ENCODE data around the gene KLHL29.

Gene KLHL29

DNA sequence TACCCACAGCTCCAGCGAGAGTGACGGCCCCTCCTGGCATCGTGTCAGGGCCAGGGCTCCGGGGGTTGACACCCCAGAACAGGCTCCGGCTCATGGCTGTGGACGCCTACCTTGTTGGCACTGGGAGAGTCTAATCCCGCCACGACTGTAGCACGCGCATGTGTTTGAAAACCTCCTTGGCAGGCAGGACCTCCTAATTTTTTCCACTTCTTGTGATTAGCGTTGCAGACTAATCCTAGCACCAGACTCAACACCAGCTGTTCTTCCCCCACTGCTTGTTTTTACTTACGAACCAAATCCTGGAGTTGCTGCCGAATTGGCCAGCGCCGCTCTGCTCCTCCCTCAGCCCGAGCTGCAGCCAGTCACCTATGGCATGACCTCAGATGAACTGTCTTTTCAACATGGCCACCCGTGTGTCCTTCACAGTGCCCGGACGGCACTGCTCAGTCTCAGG lies 110.7 kb downstream of the KLHL29 start:
- no peak for TF ChIP-seq EZH2phosphoT487 (IDR thresholded peaks at IDR 0.05; ENCODE audit: borderline replicate concordance, low read length)
- TF ChIP-seq, protein P1, sequence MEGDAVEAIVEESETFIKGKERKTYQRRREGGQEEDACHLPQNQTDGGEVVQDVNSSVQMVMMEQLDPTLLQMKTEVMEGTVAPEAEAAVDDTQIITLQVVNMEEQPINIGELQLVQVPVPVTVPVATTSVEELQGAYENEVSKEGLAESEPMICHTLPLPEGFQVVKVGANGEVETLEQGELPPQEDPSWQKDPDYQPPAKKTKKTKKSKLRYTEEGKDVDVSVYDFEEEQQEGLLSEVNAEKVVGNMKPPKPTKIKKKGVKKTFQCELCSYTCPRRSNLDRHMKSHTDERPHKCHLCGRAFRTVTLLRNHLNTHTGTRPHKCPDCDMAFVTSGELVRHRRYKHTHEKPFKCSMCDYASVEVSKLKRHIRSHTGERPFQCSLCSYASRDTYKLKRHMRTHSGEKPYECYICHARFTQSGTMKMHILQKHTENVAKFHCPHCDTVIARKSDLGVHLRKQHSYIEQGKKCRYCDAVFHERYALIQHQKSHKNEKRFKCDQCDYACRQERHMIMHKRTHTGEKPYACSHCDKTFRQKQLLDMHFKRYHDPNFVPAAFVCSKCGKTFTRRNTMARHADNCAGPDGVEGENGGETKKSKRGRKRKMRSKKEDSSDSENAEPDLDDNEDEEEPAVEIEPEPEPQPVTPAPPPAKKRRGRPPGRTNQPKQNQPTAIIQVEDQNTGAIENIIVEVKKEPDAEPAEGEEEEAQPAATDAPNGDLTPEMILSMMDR (IDR thresholded peaks at IDR 0.05; ENCODE audit: low read depth, low read length, poor library complexity, severe bottlenecking): no peak
- Histone ChIP-seq H3K27me3 (ENCODE audit: control insufficient read depth, low read length) (0 out of 2 replicates have a peak, but pooled peaks cover 3% of the 10 kb centered on the region), H3K9me2 (replicated peaks; ENCODE audit: control insufficient read depth, low read length) (no peaks in the 10 kb centered on the region)

DNA sequence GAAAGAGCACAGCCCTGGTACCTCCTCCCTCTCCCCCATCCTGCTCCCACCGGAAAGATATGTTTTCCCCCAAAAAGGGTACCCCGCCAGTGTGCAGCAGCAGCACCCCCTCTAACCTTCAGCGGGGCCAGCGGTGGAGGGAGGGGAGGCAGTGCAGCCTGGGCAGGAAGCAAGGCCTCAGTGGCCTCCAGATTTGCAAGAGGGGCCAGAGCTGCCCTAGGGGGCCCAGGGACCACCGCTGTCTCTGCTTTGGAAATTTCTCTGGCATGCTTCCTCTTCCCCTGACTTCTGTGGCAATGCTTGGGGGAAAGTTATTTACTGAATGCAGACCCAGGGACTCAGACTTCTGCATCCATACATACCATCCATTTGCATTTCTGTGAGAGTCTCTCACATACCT lies 111.5 kb downstream of the KLHL29 start:
- H3K36me3 ChIP-seq (ENCODE audit: control insufficient read depth, low read length): no peaks in the 10 kb centered on the region
- no peaks in the 10 kb centered on the region for H3K79me2 ChIP-seq (ENCODE audit: control insufficient read depth, low read length)

More for the DNA sequence above, 110.7 kb downstream of the KLHL29 start:
- H3F3A ChIP-seq (ENCODE audit: control insufficient read depth, insufficient read depth): no peaks in the 10 kb centered on the region
- H3K4me1 ChIP-seq (ENCODE audit: control insufficient read depth, low read length): no peaks in the 10 kb centered on the region
- no peaks in the 10 kb centered on the region for H3K36me3 ChIP-seq (ENCODE audit: control insufficient read depth, low read length)
- H3K27ac ChIP-seq (ENCODE audit: low read depth, low read length): no peak overlapping the region
- no peaks in the 10 kb centered on the region for H3K79me2 ChIP-seq (ENCODE audit: control insufficient read depth, low read length)
- H3K9me3 ChIP-seq (ENCODE audit: control insufficient read depth, insufficient read depth, low read length): no peaks in the 10 kb centered on the region
- no peaks in the 10 kb centered on the region for H4K20me1 ChIP-seq (ENCODE audit: control insufficient read depth, insufficient read depth, low read depth, low read length)
- H3K4me2 ChIP-seq (ENCODE audit: low read length): no peak overlapping the region
- H3K4me3 ChIP-seq (ENCODE audit: low read length): no peak overlapping the region

DNA sequence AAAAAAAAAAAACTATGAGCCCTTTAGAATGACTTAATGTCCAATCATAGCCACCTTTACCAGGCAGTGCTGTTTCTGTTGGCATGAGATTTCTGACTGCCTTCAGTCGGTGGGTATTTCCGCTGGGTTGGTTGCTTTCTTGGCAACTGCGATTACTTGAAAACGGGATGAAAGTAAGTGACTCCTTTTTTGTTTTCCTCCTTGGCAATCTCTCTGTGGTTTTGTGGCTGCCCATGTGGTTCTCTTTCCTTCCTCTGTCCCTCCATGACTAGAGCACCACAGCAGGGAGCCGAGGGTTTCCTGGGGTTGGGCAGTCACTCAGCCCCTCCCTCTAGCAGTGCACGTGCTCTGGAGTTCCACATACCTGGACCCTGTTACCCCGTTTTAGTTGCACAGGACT lies 112.1 kb downstream of the KLHL29 start:
- Histone ChIP-seq H3K9me3 (ENCODE audit: control insufficient read depth, insufficient read depth, low read length) (no peaks in the 10 kb centered on the region), H3F3A (ENCODE audit: control insufficient read depth, insufficient read depth) (no peaks in the 10 kb centered on the region), H3K27ac (ENCODE audit: low read depth, low read length) (no peak overlapping the region), H3K27me3 (ENCODE audit: control insufficient read depth, low read length) (0 out of 2 replicates have a peak, but pooled peaks cover 3% of the 10 kb centered on the region), H4K20me1 (ENCODE audit: control insufficient read depth, insufficient read depth, low read depth, low read length) (no peaks in the 10 kb centered on the region), H3K4me3 (ENCODE audit: low read length) (no peak overlapping the region), H3K9me2 (replicated peaks; ENCODE audit: control insufficient read depth, low read length) (no peaks in the 10 kb centered on the region), H3K79me2 (ENCODE audit: control insufficient read depth, low read length) (no peaks in the 10 kb centered on the region), H3K4me1 (ENCODE audit: control insufficient read depth, low read length) (no peaks in the 10 kb centered on the region), H3K36me3 (ENCODE audit: control insufficient read depth, low read length) (no peaks in the 10 kb centered on the region), H3K4me2 (ENCODE audit: low read length) (no peak overlapping the region)
- no peak for TF ChIP-seq EZH2phosphoT487 (IDR thresholded peaks at IDR 0.05; ENCODE audit: borderline replicate concordance, low read length)
- TF ChIP-seq, protein P1 (IDR thresholded peaks at IDR 0.05; ENCODE audit: low read depth, low read length, poor library complexity, severe bottlenecking): no peak

More for the DNA sequence above, 111.5 kb downstream of the KLHL29 start:
- Histone ChIP-seq H3K27ac (ENCODE audit: low read depth, low read length) (no peak overlapping the region), H3K9me3 (ENCODE audit: control insufficient read depth, insufficient read depth, low read length) (no peaks in the 10 kb centered on the region), H3F3A (ENCODE audit: control insufficient read depth, insufficient read depth) (no peaks in the 10 kb centered on the region), H4K20me1 (ENCODE audit: control insufficient read depth, insufficient read depth, low read depth, low read length) (no peaks in the 10 kb centered on the region), H3K27me3 (ENCODE audit: control insufficient read depth, low read length) (0 out of 2 replicates have a peak, but pooled peaks cover 3% of the 10 kb centered on the region), H3K9me2 (replicated peaks; ENCODE audit: control insufficient read depth, low read length) (no peaks in the 10 kb centered on the region), H3K4me1 (ENCODE audit: control insufficient read depth, low read length) (no peaks in the 10 kb centered on the region), H3K4me3 (ENCODE audit: low read length) (no peak overlapping the region), H3K4me2 (ENCODE audit: low read length) (no peak overlapping the region)
- TF ChIP-seq, protein P1 (IDR thresholded peaks at IDR 0.05; ENCODE audit: low read depth, low read length, poor library complexity, severe bottlenecking): no peak
